ENCODE measurements around the gene LSP1.

The LSP1 gene

DNA sequence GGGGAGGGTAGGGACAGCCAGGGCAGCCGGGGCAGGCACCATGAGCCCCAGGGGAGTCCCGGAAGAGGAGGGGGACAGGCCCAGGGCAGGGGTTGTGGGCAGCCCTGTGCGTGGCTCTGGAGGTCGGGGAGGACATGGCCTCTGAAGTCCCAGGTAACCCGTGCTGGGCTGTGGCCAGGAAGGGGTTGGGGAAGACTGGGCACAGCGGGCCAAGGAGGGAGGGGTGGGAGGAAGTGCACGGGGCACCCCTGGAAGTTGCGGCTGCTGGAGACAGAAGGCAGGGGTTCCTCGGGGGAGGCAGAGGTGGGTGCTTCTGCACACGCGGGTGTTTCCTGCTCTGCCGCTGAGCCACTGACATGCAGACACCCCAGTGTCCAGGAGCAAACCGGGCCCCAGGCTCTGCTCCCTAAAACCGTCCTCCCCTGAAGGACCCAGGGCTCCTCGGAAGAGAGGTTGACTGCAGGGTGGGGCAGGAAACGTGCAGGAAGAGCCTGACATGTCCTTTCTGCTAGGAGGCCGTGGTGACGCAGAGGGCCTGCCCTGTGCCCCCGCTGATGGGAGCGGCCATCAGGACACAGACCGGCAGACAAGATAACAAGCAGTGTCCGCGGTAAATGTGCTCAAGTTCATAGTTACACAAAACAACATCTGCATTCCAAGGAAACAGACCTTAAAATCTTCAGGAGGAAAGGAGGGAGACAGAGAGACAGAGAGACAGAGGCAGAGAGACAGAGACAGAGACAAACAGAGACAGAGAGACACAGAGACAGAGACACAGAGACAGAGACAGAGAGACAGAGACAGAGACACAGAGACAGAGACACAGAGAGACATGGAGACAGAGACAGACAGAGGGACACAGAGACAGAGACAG is 8.4 kb upstream of the LSP1 start:
- in situ Hi-C loops (cut with MboI; ENCODE audit: low pct_unique_long_range_greater_than_20kb, low sequenced_read_pairs) = no loop called here
- DNase-seq = peak; percentile 33

DNA sequence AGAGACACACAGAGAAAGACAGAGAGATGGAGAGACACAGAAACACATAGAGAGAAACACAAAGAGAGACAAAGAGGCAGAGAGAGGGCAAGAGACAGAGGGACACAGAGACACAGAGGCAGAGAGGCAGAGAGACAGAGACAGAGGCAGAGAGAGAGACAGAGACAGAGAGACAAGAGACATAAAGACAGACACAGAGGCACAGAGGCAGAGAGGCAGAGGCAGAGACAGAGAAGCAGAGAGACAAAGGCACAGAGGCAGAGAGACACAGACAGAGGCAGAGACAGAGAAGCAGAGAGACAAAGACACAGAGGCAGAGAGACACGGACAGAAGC is 7.8 kb upstream of the LSP1 start:
- no peak for DNase-seq
- in situ Hi-C loops (cut with MboI; ENCODE audit: low pct_unique_long_range_greater_than_20kb, low sequenced_read_pairs) = no loop called here

DNA sequence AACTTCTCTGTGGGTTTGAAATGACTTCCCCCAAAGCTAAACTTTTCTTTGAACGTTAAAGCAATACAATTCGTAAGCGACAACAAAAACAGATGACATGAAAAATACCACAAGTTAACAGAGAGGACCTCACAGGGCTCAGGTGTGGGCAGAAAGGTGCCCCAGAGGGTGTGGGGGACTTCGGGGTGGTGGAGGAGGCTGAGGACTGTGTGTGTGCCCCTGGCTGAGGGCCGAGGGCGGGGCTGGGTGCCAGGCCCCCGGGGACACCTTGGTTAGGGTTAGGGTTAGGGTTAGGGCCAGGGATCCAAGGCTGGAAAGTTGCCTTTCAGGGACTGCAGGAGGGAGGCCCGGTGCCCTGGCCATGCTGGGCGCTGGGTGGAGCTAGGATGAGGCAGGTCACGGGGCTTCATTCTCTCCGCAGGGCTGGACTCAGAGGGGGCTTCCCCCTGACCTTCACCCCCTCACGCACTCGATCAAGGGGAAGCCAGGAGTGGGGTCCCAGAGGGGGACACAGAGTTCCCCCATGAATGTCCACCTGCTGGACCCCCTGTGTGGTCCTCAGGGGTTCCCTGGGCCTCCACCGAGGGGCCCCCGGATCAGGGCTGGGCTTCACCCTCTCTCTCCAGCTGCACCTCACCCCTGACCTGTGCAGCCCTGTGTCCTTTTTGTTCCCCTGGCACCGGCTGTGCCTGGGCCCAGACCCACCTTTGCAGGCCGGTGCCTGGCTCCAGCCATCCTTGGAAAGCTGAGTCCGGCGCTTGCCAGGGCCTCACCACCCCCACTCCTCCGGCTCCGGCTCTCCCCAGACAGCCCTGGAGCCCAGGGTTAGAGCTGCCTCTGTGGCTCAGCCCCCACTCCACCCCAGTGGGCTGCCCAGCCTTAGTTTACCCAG is 7.1 kb upstream of the LSP1 start:
- DNase-seq = no peak
- in situ Hi-C loops (cut with MboI; ENCODE audit: low pct_unique_long_range_greater_than_20kb, low sequenced_read_pairs) = no loop called here

DNA sequence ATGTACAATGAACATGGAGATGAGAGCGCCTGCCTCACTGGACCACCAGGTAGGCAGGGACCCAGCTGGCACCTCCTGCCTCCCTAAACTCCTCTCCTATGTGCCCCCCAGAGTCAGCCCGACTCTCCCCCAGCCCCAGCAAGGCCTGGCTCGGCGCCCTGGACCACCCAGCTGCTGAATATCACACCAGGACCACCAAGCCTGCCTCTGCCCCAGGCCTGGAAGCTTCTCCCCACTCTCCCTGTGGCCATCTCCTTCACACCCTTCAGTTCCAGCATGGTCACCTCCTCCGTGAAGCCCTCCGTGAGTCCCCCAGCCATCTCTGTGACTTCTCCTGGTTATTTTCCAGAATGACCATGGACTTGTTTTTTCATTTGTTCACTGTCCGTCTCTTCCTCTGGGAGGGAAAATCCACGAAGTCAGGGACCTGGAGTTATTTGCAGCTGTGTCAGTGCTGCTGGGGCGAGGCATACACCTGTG is 6.4 kb upstream of the LSP1 start:
- in situ Hi-C loops (cut with MboI; ENCODE audit: low pct_unique_long_range_greater_than_20kb, low sequenced_read_pairs) = no loop called here

DNA sequence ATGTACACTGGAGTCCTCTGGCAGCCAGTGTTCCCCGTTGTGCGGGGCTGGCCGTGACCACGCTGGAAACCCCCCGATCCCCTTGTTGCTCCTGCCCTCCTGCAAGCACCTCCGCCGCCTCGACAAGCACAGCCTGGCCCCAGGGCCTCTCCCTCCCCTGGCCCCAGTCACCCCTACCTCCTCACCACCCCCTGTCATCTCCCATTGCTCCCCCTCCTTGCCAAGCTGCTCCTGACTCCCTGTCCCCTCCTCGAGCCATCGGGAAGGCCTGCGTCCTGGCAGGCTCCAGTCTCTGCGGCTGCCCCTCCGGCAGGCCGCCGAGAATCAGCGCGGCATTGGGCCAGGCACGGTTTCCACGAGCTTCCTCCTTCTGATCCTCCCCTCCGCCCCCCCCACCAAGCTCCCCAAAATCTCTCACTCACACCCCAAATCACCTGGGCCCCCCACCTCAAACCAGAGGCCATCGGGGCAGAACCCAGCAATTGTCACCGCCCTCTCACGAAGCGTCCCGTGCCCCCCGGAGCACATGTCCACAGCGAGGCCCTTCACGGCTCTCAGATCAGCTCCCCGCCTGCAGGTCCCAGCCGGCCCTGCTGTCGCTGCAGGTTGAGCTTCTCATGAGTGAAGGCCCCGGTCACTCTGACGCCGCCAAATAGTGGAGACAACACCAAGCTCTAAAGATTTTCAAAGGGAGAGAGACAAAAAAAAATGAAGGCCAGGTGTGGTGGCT is 5.7 kb upstream of the LSP1 start:
- in situ Hi-C loops (cut with MboI; ENCODE audit: low pct_unique_long_range_greater_than_20kb, low sequenced_read_pairs) = no loop called here
- DNase-seq = no peak

More for the DNA sequence above, 6.4 kb upstream of the LSP1 start:
- no peak for DNase-seq

DNA sequence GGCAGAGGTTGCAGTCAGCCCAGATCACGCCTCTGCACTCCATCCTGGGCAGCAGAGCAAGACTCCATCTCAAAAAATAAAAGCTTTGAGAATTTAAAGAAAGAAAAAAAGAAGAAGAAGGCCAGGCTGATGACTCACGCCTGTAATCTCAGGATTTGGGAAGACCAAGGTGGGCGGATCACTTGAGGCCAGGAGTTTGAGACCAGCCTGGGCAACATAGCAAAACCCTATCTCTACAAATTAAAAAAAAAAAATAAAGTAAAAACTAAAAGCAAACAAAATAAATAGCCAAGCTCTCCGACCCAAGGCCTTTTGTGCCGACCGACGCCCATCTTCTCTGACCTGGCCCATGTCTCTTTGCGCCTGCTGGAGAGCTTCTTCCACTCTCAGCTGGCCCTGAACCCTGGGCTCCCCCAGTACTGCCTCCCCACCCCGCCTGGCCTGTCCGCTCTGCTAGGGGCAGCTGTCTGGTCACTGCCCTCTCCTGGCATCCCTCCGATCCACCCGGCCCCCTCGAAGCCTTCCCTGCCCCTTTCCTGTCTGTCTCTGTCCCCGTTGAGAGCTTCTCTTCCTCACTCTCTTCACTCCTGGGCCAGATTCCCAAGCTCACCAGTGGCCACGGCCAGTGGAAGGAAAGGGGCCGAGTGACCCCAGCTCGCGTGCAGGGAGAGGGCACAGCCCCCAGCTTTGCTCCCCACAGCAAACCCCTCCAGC is 4.8 kb upstream of the LSP1 start:
- no peak for DNase-seq
- in situ Hi-C loops (cut with MboI; ENCODE audit: low pct_unique_long_range_greater_than_20kb, low sequenced_read_pairs) = no loop called here

DNA sequence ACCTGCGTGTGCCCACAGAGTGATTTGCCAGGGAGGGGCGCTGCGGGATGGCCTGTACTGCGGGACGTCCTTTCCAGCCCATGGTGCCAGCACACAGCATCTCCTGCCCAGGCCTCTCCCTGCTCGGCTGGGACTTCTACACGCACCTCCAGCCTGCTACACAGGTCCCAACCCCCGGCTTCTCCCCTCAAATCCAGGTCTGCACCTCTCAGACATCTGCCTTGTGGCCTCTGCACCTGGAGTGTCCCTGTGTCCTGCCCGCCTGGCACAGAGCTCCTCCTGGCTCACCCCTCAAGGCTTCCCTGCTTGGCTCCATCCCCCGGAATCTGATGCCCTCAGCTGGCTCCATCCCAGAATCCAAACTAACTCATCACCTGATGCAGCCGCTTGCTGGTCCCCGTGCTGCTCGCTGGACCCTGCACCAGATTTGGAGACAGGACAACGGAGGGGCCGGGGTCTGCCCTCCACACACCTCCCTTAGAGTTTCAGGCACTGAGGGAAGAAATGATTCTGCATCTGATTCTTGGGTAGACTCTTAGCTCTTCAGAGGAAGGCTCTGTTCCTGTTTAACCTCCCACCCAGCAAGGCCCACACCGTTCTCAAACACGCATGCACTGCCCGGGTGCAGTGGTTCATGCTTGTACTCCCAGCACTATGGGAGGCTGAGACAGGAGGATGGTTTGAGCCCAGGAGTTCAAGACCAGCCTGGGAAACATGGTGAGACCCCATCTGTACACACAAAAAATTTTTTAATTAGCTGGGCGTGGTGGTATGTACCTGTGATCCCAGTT is 4.0 kb upstream of the LSP1 start:
- in situ Hi-C loops (cut with MboI; ENCODE audit: low pct_unique_long_range_greater_than_20kb, low sequenced_read_pairs) = no loop called here
- no peak for DNase-seq

DNA sequence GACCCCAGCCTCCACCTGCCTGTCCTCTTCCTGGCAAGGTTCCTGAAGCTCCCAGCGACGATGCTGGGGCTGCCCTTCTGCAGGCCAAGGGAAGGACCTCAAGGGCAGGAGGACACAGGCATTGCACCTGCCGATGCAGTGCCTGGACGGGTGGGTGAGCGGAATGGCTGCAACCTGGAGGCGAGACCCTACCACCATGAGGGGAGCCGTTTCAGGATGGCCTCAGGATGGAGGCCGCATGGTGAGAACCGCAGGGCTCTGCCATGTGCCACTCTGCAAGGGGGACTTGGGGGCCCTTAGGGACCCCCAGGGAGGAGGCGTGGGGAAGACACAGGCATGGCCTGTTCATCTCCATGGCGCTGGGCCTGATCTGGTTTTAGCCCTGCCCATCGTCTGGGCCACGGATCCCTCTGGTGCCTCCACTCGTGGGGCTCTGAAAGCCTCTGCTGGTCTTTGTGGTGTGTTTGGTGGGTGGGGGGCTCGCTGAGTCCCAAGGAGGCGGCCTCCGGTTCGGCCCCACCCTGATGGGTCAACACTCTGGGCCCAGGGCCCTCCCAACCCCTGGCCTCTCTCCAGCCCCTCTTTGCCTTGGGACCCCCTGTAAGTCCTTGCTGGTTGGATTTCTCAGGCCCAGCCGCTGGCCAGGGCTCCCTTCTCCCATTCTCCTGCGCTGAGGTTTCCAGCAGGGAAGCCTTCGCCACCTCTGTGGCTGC is 1.3 kb upstream of the LSP1 start:
- in situ Hi-C loops (cut with MboI; ENCODE audit: low pct_unique_long_range_greater_than_20kb, low sequenced_read_pairs) = no loop called here
- no peak for DNase-seq

DNA sequence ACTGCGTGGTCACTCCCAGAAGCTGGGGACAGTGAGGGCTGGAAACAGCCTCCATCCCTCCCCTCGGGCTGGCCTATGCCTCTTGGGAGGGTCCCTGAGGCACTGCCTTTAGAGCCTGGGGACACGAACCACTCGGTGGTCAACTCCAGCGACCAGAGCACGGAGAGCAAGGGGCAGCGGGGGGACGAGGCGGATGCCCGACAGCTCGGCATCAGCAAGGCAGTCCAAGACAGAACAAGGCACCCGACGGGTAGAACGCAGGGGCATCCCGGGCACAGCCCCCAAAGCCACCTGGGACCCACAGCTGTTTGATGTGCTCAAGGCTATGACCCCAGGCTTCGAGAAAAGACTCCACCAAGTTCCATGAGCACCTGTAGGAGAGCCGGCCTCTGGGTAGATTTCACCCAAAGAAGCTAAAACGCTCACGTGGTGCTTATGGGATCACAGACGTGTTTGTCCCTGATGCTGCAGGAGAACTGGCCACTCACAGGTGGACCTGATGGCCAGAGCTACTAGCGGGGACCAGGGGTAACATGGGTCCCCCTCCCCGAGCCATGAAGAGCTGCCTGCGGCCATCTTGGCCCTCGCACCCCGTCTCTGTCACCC is 510 bp upstream of the LSP1 start:
- in situ Hi-C loops (cut with MboI; ENCODE audit: low pct_unique_long_range_greater_than_20kb, low sequenced_read_pairs) = no loop called here
- DNase-seq = no peak

DNA sequence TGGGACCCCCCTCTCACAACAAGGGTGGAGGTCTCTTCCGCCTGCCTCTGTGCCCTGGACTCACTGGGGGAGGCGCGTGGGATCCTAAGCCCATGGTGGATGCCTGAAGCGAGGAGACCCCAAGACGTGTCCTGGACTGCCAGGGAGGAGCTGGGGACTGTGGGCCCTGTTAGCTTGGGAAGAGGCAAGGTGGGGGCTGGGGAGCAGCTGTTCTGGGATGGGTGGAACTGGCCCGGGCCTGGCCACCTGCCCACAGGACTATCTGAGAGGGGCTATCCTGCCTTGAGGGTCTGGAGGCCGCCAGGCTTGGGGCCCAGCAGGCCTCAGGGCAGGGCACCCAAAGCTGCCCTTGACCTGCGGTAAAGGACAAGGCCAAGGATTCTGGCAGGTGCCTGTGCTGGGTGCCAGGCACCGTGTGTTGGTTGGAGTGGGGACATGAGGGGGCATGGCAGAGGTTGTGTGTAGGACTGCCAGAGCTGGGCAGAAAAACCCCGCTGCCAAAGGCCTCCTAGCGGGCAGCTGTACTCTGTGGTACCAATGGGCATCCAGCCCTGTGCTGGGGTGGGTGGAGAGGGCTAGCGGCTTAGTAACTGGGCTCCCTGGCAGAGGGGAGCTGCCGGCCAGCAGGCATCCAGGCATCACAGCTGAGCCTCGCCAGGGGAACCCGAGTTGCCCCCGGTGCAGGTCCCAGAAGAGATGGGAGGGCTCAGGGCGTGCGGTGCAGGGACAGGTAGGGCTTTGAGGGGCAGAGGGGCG is 670 bp downstream of the LSP1 start:
- in situ Hi-C loops (cut with MboI; ENCODE audit: low pct_unique_long_range_greater_than_20kb, low sequenced_read_pairs) = no loop called here
- no peak for DNase-seq

DNA sequence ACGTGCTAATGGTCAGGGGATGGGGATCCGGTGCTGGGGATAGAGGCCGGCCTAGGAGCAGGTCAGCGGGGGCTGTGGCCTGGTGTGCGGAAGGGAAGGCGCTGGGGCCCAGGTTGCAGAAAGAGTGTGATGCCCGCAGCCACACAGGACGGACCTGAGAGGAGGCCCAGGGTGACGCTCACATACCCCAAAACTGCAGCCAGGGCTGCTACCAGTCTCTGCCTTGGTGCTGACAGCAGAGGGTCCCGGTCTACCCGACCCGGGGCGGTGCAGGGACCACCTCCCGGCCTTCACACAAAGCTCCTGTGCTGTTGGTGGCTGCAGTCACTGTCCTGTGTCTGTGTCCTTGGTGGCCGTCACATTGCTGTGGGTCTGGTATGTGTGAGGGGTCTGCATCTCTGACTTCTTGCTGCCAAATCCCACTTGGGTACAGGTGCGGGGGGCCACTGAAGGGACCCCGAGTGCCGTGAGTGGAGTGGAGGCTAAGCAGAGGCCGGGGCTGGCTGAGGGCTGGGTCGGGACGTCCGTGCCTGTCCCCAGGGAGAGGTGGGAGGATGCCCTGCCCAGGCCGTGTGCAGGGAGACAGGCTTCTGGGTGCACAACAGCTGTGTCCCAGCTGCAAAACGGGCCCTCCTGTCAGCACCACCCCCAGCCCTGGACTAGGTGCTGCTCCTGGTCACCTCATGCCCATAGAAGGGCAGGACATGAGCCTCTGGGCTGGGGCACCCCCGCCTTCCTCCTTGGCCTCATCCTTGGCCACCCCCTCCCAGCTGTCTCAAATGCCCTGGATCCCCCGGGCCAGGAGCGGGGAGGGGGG is 1.5 kb downstream of the LSP1 start:
- in situ Hi-C loops (cut with MboI; ENCODE audit: low pct_unique_long_range_greater_than_20kb, low sequenced_read_pairs) = no loop called here
- no peak for DNase-seq

DNA sequence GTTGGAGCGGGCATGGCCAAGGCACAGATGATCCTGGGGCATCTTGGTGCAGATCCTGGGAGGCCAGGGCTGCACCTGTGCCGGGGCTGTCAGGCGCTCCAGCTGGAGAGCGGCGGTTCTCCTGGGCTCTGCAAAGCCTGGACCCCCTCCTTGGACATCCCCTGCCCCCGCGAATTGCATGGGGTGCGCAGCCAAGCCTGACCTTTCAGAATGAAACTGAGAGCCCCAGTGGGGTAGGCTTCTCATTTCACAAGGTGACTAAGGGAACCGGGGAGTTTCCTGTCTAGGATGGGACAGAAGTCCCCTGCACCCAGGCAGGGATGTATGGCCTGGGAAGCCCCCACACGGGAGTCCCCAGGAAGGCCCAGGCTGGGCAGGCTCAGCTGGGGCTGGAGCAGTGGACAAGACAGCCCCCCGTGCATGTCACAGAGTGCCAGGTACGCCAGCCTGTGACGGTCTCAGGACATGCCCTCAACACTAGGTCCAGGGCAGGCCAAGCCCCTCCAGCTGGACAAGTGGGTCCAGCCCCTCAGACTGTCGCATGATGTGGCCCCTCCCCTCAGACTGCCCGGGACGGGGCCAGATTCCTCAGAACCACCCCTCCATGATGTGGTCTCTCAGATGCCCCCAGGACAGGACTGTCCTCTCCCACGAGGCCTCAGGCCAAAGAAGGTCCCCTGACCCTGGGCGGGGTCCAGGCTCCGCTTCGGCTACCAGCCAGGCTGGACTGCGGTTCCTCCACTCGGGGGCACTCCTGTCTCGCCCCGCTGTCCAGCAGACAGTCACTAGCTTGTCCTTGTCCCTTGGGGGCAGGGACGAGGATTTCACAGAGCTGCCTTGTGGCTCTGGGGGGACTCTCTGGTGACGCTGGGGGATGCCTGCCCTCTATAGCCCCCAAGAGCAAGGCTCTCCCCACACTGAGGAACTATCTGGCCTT is 2.3 kb downstream of the LSP1 start:
- in situ Hi-C loops (cut with MboI; ENCODE audit: low pct_unique_long_range_greater_than_20kb, low sequenced_read_pairs) = no loop called here

DNA sequence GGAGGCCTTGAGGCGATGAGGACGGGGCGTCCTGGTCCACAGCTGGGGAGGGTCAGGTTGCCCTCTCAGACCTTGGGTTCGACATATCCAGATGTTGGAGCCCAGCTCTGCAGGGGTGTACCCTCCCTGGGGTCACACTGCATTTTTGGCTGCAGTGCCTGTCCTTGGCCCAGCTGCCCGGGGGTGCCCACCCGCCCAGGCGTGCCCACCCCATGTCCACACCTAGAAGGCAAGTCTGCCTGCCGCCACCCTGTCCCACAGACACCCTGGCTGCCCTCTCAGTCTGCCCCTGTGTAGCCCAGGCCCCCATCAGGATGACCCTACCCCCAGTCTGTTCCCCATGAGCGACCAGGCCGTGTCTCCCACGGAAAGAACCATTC is 3.0 kb downstream of the LSP1 start:
- in situ Hi-C loops (cut with MboI; ENCODE audit: low pct_unique_long_range_greater_than_20kb, low sequenced_read_pairs) = no loop called here
- no peak for DNase-seq

More for the DNA sequence above, 2.3 kb downstream of the LSP1 start:
- DNase-seq = no peak

DNA sequence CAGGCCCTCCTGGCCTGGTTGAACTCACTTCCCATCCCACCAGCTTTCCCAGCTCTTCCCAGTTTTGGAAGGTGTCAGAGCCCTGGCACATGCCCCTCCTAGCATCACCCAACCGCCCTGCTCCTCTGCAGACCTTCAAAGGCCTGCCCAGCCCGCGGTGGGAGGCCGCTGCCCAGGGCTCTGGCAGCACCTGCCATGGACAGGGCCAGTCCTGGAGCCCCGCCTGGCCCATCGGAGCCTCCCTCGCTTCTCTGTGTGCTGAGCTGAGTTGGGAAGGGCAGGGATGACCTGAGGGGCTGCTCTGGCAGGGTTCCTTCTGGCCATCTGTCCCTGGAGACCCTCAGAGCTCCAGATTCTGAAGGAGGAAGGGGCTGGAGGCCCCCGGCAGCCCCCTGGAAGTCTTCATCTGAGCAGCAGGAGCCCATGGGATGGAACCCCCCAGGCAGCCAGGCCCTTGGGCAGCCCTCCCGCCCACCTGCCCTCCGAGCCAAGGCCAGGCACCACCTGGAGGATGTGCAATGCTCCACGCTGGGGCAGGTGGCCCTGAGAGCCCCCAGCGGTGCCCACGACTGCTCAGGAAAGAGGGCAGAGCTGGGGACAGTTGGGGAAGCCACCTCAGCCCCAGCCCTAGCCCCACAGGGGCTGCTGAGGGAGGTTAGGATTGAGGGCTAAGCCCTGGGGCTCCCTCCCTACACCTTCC is 3.6 kb downstream of the LSP1 start:
- in situ Hi-C loops (cut with MboI; ENCODE audit: low pct_unique_long_range_greater_than_20kb, low sequenced_read_pairs) = no loop called here

More for the DNA sequence above, 3.6 kb downstream of the LSP1 start:
- no peak for DNase-seq
